ENCODE results near the gene HMGB1.
A peak's percentile ranks its signal among the peaks of the same experiment; 100 is the strongest.

HMGB1 gene

GRCh38 chr13:30442926-30443325 lies 22.8 kb downstream of the HMGB1 start:
- no peak overlapping the region for H2AFZ ChIP-seq (ENCODE audit: low read depth, low read length)
- H3K4me1 ChIP-seq (ENCODE audit: insufficient read depth, low read length), result no peaks in the 10 kb centered on the region
- no peak for DNase-seq
- H3K36me3 ChIP-seq (ENCODE audit: insufficient read depth, low read length), result no peaks in the 10 kb centered on the region
- H3K9ac ChIP-seq (ENCODE audit: low read depth, low read length), result no peak overlapping the region
- H3K4me2 ChIP-seq (ENCODE audit: insufficient read depth, low read length), result no peak overlapping the region
- no peaks in the 10 kb centered on the region for H3K79me2 ChIP-seq (ENCODE audit: insufficient read depth, low read length)
- no peak for ATAC-seq (ENCODE audit: insufficient read depth, low read depth)
- H4K20me1 ChIP-seq (ENCODE audit: insufficient read depth, low read length), result no peaks in the 10 kb centered on the region
- no peak overlapping the region for H3K4me3 ChIP-seq (ENCODE audit: low read depth in 1 of 2, low read length in 2 of 2)
- TF ChIP-seq EZH2 (IDR thresholded peaks at IDR 0.05; ENCODE audit: borderline replicate concordance, low read depth, low read length, severe bottlenecking), result no peak
- TF ChIP-seq CTCF (IDR thresholded peaks at IDR 0.05; ENCODE audit: borderline replicate concordance, extremely low read depth, low read length, poor library complexity, severe bottlenecking), result no peak
- H3K27ac ChIP-seq (ENCODE audit: low read length), result no peak overlapping the region
- no peaks in the 10 kb centered on the region for H3K9me3 ChIP-seq (ENCODE audit: insufficient read depth, low read length, severe bottlenecking)
- H3K27me3 ChIP-seq (ENCODE audit: insufficient read depth, low read length, poor library complexity), result no peaks in the 10 kb centered on the region

- H3K4me3 ChIP-seq (ENCODE audit: low read depth in 1 of 2, low read length in 2 of 2), result no peak overlapping the region
- H4K20me1 ChIP-seq (ENCODE audit: insufficient read depth, low read length), result no peaks in the 10 kb centered on the region
- no peaks in the 10 kb centered on the region for H3K9me3 ChIP-seq (ENCODE audit: insufficient read depth, low read length, severe bottlenecking)
- no peak overlapping the region for H2AFZ ChIP-seq (ENCODE audit: low read depth, low read length)
- TF ChIP-seq CTCF (IDR thresholded peaks at IDR 0.05; ENCODE audit: borderline replicate concordance, extremely low read depth, low read length, poor library complexity, severe bottlenecking) (no peak), EZH2 (IDR thresholded peaks at IDR 0.05; ENCODE audit: borderline replicate concordance, low read depth, low read length, severe bottlenecking) (no peak)
- H3K4me2 ChIP-seq (ENCODE audit: insufficient read depth, low read length), result no peak overlapping the region
- H3K27me3 ChIP-seq (ENCODE audit: insufficient read depth, low read length, poor library complexity), result no peaks in the 10 kb centered on the region
- ATAC-seq (ENCODE audit: insufficient read depth, low read depth) (peak; percentile 40; the same call in 1 of the 3 replicates), DNase-seq (no peak)
- no peaks in the 10 kb centered on the region for H3K36me3 ChIP-seq (ENCODE audit: insufficient read depth, low read length)
- H3K27ac ChIP-seq (ENCODE audit: low read length), result no peak overlapping the region
- H3K4me1 ChIP-seq (ENCODE audit: insufficient read depth, low read length), result no peaks in the 10 kb centered on the region
- no peak overlapping the region for H3K9ac ChIP-seq (ENCODE audit: low read depth, low read length)
- no peaks in the 10 kb centered on the region for H3K79me2 ChIP-seq (ENCODE audit: insufficient read depth, low read length)
These were observed 24.6 kb downstream of the HMGB1 start for GRCh38 chr13:30440910-30441703.

GRCh38 chr13:30438286-30438685 lies 27.4 kb downstream of the HMGB1 start:
- Histone ChIP-seq H3K9me3 (ENCODE audit: insufficient read depth, low read length, severe bottlenecking) (no peaks in the 10 kb centered on the region), H4K20me1 (ENCODE audit: insufficient read depth, low read length) (no peaks in the 10 kb centered on the region), H3K36me3 (ENCODE audit: insufficient read depth, low read length) (no peaks in the 10 kb centered on the region), H3K27me3 (ENCODE audit: insufficient read depth, low read length, poor library complexity) (no peaks in the 10 kb centered on the region), H3K4me1 (ENCODE audit: insufficient read depth, low read length) (no peaks in the 10 kb centered on the region), H3K27ac (ENCODE audit: low read length) (no peak overlapping the region), H2AFZ (ENCODE audit: low read depth, low read length) (no peak overlapping the region), H3K79me2 (ENCODE audit: insufficient read depth, low read length) (no peaks in the 10 kb centered on the region), H3K4me3 (ENCODE audit: low read depth in 1 of 2, low read length in 2 of 2) (no peak overlapping the region), H3K9ac (ENCODE audit: low read depth, low read length) (no peak overlapping the region), H3K4me2 (ENCODE audit: insufficient read depth, low read length) (no peak overlapping the region)
- TF ChIP-seq CTCF (IDR thresholded peaks at IDR 0.05; ENCODE audit: borderline replicate concordance, extremely low read depth, low read length, poor library complexity, severe bottlenecking) (no peak), EZH2 (IDR thresholded peaks at IDR 0.05; ENCODE audit: borderline replicate concordance, low read depth, low read length, severe bottlenecking) (no peak)
- no peak for ATAC-seq (ENCODE audit: insufficient read depth, low read depth)
- DNase-seq, result no peak
